Measurements from ENCODE around the gene LYPD3.
A peak's percentile ranks its signal among the peaks of the same experiment; 100 is the strongest.
"Not testable (repeated sequence)": the region's sequence is repeated elsewhere in the genome, so short reads cannot be mapped to it uniquely, and the experiment has no call there.

Gene LYPD3

GRCh38 chr19:43439709-43440063 lies 25.7 kb downstream of the LYPD3 start:
- peak overlapping the region; percentile 89 for H3K27ac Mint-ChIP-seq

GRCh38 chr19:43439032-43439708 lies 26.2 kb downstream of the LYPD3 start:
- peaks cover 35% of the 10 kb centered on the region for H3K4me1 Mint-ChIP-seq (ENCODE audit: low read depth)
- peak overlapping the region; percentile 89 for H3K27ac Mint-ChIP-seq
- H3K36me3 Mint-ChIP-seq (ENCODE audit: low read depth): peaks cover 7% of the 10 kb centered on the region
- H3K9me3 Mint-ChIP-seq: no peaks in the 10 kb centered on the region
- peak overlapping the region; percentile 33 for H3K4me3 Mint-ChIP-seq
- no peaks in the 10 kb centered on the region for H3K27me3 Mint-ChIP-seq (ENCODE audit: low read depth)

More at GRCh38 chr19:43439709-43440063, 25.7 kb downstream of the LYPD3 start:
- H3K4me3 Mint-ChIP-seq: no peak overlapping the region
- H3K36me3 Mint-ChIP-seq (ENCODE audit: low read depth): peaks cover 7% of the 10 kb centered on the region
- no peaks in the 10 kb centered on the region for H3K27me3 Mint-ChIP-seq (ENCODE audit: low read depth)
- no peaks in the 10 kb centered on the region for H3K9me3 Mint-ChIP-seq
- H3K4me1 Mint-ChIP-seq (ENCODE audit: low read depth): peaks cover 37% of the 10 kb centered on the region

GRCh38 chr19:43438291-43439031 lies 26.9 kb downstream of the LYPD3 start:
- H3K27me3 Mint-ChIP-seq (ENCODE audit: low read depth): no peaks in the 10 kb centered on the region
- H3K27ac Mint-ChIP-seq: peak overlapping the region; percentile 89
- H3K9me3 Mint-ChIP-seq: no peaks in the 10 kb centered on the region
- H3K4me3 Mint-ChIP-seq: peak overlapping the region; percentile 33
- H3K4me1 Mint-ChIP-seq (ENCODE audit: low read depth): peaks cover 32% of the 10 kb centered on the region
- peaks cover 7% of the 10 kb centered on the region for H3K36me3 Mint-ChIP-seq (ENCODE audit: low read depth)

- Mint-ChIP-seq H3K4me1 (ENCODE audit: low read depth) (peaks cover 38% of the 10 kb centered on the region), H3K36me3 (ENCODE audit: low read depth) (peaks cover 7% of the 10 kb centered on the region), H3K4me3 (no peak overlapping the region), H3K27me3 (ENCODE audit: low read depth) (peaks cover 4% of the 10 kb centered on the region), H3K27ac (peak overlapping the region; percentile 27), H3K9me3 (no peaks in the 10 kb centered on the region)
Observed at GRCh38 chr19:43437712-43438111, 27.7 kb downstream of the LYPD3 start.

- Mint-ChIP-seq H3K4me1 (ENCODE audit: low read depth) (peaks cover 41% of the 10 kb centered on the region), H3K27ac (peak overlapping the region; percentile 27)
- H3K27me3 Mint-ChIP-seq (ENCODE audit: low read depth); H3K36me3 Mint-ChIP-seq (ENCODE audit: low read depth); H3K4me3 Mint-ChIP-seq; H3K9me3 Mint-ChIP-seq: not testable (repeated sequence)
Observed at GRCh38 chr19:43437284-43437683, 28.1 kb downstream of the LYPD3 start.

GRCh38 chr19:43435775-43436174 lies 29.6 kb downstream of the LYPD3 start:
- Mint-ChIP-seq H3K27ac (no peak overlapping the region), H3K36me3 (ENCODE audit: low read depth) (peaks cover 7% of the 10 kb centered on the region), H3K27me3 (ENCODE audit: low read depth) (peaks cover 4% of the 10 kb centered on the region), H3K4me3 (peak overlapping the region; percentile 25), H3K9me3 (no peaks in the 10 kb centered on the region), H3K4me1 (ENCODE audit: low read depth) (peaks cover 41% of the 10 kb centered on the region)

- no peak overlapping the region for H3K27ac Mint-ChIP-seq
- no peaks in the 10 kb centered on the region for H3K9me3 Mint-ChIP-seq
- peaks cover 44% of the 10 kb centered on the region for H3K4me1 Mint-ChIP-seq (ENCODE audit: low read depth)
- no peak overlapping the region for H3K4me3 Mint-ChIP-seq
- H3K27me3 Mint-ChIP-seq (ENCODE audit: low read depth): peaks cover 4% of the 10 kb centered on the region
- H3K36me3 Mint-ChIP-seq (ENCODE audit: low read depth): peaks cover 7% of the 10 kb centered on the region
Observed at GRCh38 chr19:43433689-43434088, 31.7 kb downstream of the LYPD3 start.

- Mint-ChIP-seq H3K36me3 (ENCODE audit: low read depth) (peaks cover 7% of the 10 kb centered on the region), H3K4me3 (no peak overlapping the region), H3K27ac (no peak overlapping the region), H3K9me3 (no peaks in the 10 kb centered on the region), H3K27me3 (ENCODE audit: low read depth) (peaks cover 4% of the 10 kb centered on the region), H3K4me1 (ENCODE audit: low read depth) (peaks cover 41% of the 10 kb centered on the region)
Observed at GRCh38 chr19:43433358-43433673, 32.1 kb downstream of the LYPD3 start.

- no peak overlapping the region for H3K27ac Mint-ChIP-seq
- no peak overlapping the region for H3K4me3 Mint-ChIP-seq
- no peaks in the 10 kb centered on the region for H3K9me3 Mint-ChIP-seq
- no peaks in the 10 kb centered on the region for H3K36me3 Mint-ChIP-seq (ENCODE audit: low read depth)
- peaks cover 4% of the 10 kb centered on the region for H3K27me3 Mint-ChIP-seq (ENCODE audit: low read depth)
- peaks cover 27% of the 10 kb centered on the region for H3K4me1 Mint-ChIP-seq (ENCODE audit: low read depth)
Observed at GRCh38 chr19:43430976-43431375, 34.4 kb downstream of the LYPD3 start.

GRCh38 chr19:43430142-43430710 lies 35.2 kb downstream of the LYPD3 start:
- Mint-ChIP-seq H3K36me3 (ENCODE audit: low read depth) (no peaks in the 10 kb centered on the region), H3K27ac (peak overlapping the region; percentile 71), H3K27me3 (ENCODE audit: low read depth) (peaks cover 4% of the 10 kb centered on the region), H3K4me1 (ENCODE audit: low read depth) (peaks cover 28% of the 10 kb centered on the region), H3K9me3 (no peaks in the 10 kb centered on the region), H3K4me3 (no peak overlapping the region)

GRCh38 chr19:43429395-43429794 lies 36.0 kb downstream of the LYPD3 start:
- no peaks in the 10 kb centered on the region for H3K9me3 Mint-ChIP-seq
- H3K4me3 Mint-ChIP-seq: no peak overlapping the region
- peaks cover 28% of the 10 kb centered on the region for H3K4me1 Mint-ChIP-seq (ENCODE audit: low read depth)
- H3K27ac Mint-ChIP-seq: peak overlapping the region; percentile 16
- H3K36me3 Mint-ChIP-seq (ENCODE audit: low read depth): no peaks in the 10 kb centered on the region
- peaks cover 7% of the 10 kb centered on the region for H3K27me3 Mint-ChIP-seq (ENCODE audit: low read depth)

GRCh38 chr19:43425567-43426392 lies 39.6 kb downstream of the LYPD3 start:
- H3K36me3 Mint-ChIP-seq (ENCODE audit: low read depth): no peaks in the 10 kb centered on the region
- no peak overlapping the region for H3K4me3 Mint-ChIP-seq
- no peak overlapping the region for H3K27ac Mint-ChIP-seq
- peaks cover 16% of the 10 kb centered on the region for H3K4me1 Mint-ChIP-seq (ENCODE audit: low read depth)
- H3K27me3 Mint-ChIP-seq (ENCODE audit: low read depth): peaks cover 3% of the 10 kb centered on the region
- H3K9me3 Mint-ChIP-seq: no peaks in the 10 kb centered on the region

- Mint-ChIP-seq H3K9me3 (no peaks in the 10 kb centered on the region), H3K4me1 (ENCODE audit: low read depth) (peaks cover 4% of the 10 kb centered on the region), H3K36me3 (ENCODE audit: low read depth) (no peaks in the 10 kb centered on the region), H3K27me3 (ENCODE audit: low read depth) (peaks cover 3% of the 10 kb centered on the region), H3K4me3 (no peak overlapping the region), H3K27ac (no peak overlapping the region)
Observed at GRCh38 chr19:43423779-43424178, 41.6 kb downstream of the LYPD3 start.

GRCh38 chr19:43422689-43423066 lies 42.7 kb downstream of the LYPD3 start:
- Mint-ChIP-seq H3K4me1 (ENCODE audit: low read depth) (peaks cover 4% of the 10 kb centered on the region), H3K36me3 (ENCODE audit: low read depth) (no peaks in the 10 kb centered on the region), H3K9me3 (no peaks in the 10 kb centered on the region), H3K4me3 (no peak overlapping the region), H3K27ac (no peak overlapping the region), H3K27me3 (ENCODE audit: low read depth) (peaks cover 3% of the 10 kb centered on the region)
